PC-3 (cell line): ENCODE results near the gene PSMB7. TPM values are rescaled to one million over a fixed set of nuclear protein-coding genes. Genes with fewer than 3 reads are reported as not detected.

Experiments
- ATAC-seq: fragments of 200-7000 bp; cut with Tn5 transposase; 2 replicates; pipeline ENCODE4 v1.9.1; 2020; ENCODE audit warnings: mild to moderate bottlenecking, moderate library complexity
- BruUV-seq: library from RNA; stranded (reverse); fragments of 400-500 nt; replicated peaks from 2 replicates; lab custom pipeline; 2021; lab: Mats Ljungman, UMichigan
- CTCF ChIA-PET: fragments of 300-600 bp; sonication (Branson Sonifier 250); formaldehyde crosslinking; loops from one replicate; lab custom pipeline; 2022; ENCODE audit warnings: antibody characterized with exemption; lab: Charles Lee
- POLR2A ChIA-PET: fragments of 300-600 bp; sonication (Branson Sonifier 250); formaldehyde crosslinking; loops from one replicate; lab custom pipeline; 2022; ENCODE audit warnings: antibody characterized with exemption; ENCODE audit not compliant: unreplicated experiment; lab: Charles Lee
- DNase-seq: peaks from one replicate; pipeline ENCODE4 v3.0.0-alpha.2; 2015
- H2AFZ ChIP-seq: fragments of 300-600 bp; sonication (generic); 2 replicates; pipeline ENCODE4 v1.6.0; 2016; ENCODE audit warnings: antibody characterized with exemption, low read length
- H3F3A ChIP-seq: fragments of 300-600 bp; sonication (generic); one replicate; pipeline ENCODE4 v1.6.0; 2017; ENCODE audit warnings: antibody characterized with exemption, low read length, control low read depth, mild to moderate bottlenecking; ENCODE audit not compliant: unreplicated experiment
- H3K27ac ChIP-seq: fragments of 300-600 bp; sonication (generic); 2 replicates; pipeline ENCODE4 v1.5.1; 2016; ENCODE audit warnings: mild to moderate bottlenecking, low read length
- H3K27me3 ChIP-seq: fragments of 300-600 bp; sonication (generic); 2 replicates; pipeline ENCODE4 v1.6.1; 2016; ENCODE audit warnings: low read length, mixed read lengths
- H3K36me3 ChIP-seq: fragments of 300-600 bp; sonication (generic); 2 replicates; pipeline ENCODE4 v1.6.1; 2016; ENCODE audit warnings: low read depth, mixed run types, low read length, mixed read lengths
- H3K4me1 ChIP-seq: fragments of 300-600 bp; sonication (generic); 2 replicates; pipeline ENCODE4 v1.5.1; 2016; ENCODE audit warnings: low read length; ENCODE audit not compliant: insufficient read depth
- H3K4me2 ChIP-seq: fragments of 300-600 bp; sonication (generic); 2 replicates; pipeline ENCODE4 v1.6.0; 2016; ENCODE audit warnings: low read length
- H3K4me3 ChIP-seq: fragments of 300-600 bp; sonication (generic); 2 replicates; pipeline ENCODE4 v1.5.1; 2016; ENCODE audit warnings: mild to moderate bottlenecking, low read length, mixed read lengths
- H3K79me2 ChIP-seq: fragments of 300-600 bp; sonication (generic); 2 replicates; pipeline ENCODE4 v1.6.1; 2017; ENCODE audit warnings: low read length, mixed read lengths
- H3K9ac ChIP-seq: fragments of 300-600 bp; sonication (generic); 2 replicates; pipeline ENCODE4 v1.6.0; 2016; ENCODE audit warnings: mild to moderate bottlenecking, low read length
- H3K9me2 ChIP-seq: fragments of 300-600 bp; sonication (generic); replicated peaks from 2 replicates; pipeline ENCODE4 v1.6.1; 2016; ENCODE audit warnings: mixed run types, low read length, mixed read lengths
- H3K9me3 ChIP-seq: fragments of 300-600 bp; sonication (generic); 2 replicates; pipeline ENCODE4 v1.6.1; 2016; ENCODE audit warnings: low read length, mixed read lengths
- H4K20me1 ChIP-seq: fragments of 300-600 bp; sonication (generic); 2 replicates; pipeline ENCODE4 v1.6.1; 2016; ENCODE audit warnings: low read length, mixed read lengths
- EZH2 ChIP-seq: fragments of 300-600 bp; sonication (generic); IDR thresholded peaks from one replicate; pipeline ENCODE4 v1.6.1; 2017; ENCODE audit warnings: antibody characterized with exemption, mild to moderate bottlenecking, low read length; ENCODE audit not compliant: unreplicated experiment
- EZH2phosphoT487 ChIP-seq: fragments of 300-600 bp; sonication (generic); IDR thresholded peaks from 2 replicates; pipeline ENCODE4 v1.6.1; 2018; ENCODE audit warnings: mild to moderate bottlenecking, antibody characterized with exemption, low read length, borderline replicate concordance
- intact Hi-C: fragments of 100-400 bp; cut with micrococcal nuclease; formaldehyde crosslinking; loops from 2 replicates; pipeline ENCODE4 v1.9.0; 2023
- total RNA-seq: library from RNA; depleted of rRNA; stranded (reverse); fragments of >200 nt; gene quantifications from 2 replicates; pipeline ENCODE4 v1.2.3, GENCODE V29; 2014
- TF ChIP-seq, protein P1 (sequence below): fragments of 300-600 bp; sonication (generic); conservative IDR thresholded peaks from 2 replicates; pipeline ENCODE4 v1.5.1; 2017; ENCODE audit warnings: antibody characterized with exemption, low read depth, mild to moderate bottlenecking, low read length

PSMB7 gene
- total RNA-seq, 1 experiment from 2014 or later = 372 TPM

- intact Hi-C loops = loop anchor here (5.0 kb wide), 1 partner anchor 50 kb away; the partner anchor contains the start of gene NEK6
- ATAC-seq (no peak), DNase-seq (no peak)
- ChIA-PET POLR2A (no interaction called here), CTCF (no interaction called here)
- no peak overlapping the region for H3K27ac ChIP-seq
- peaks cover 7% of the 10 kb centered on the region for H3K36me3 ChIP-seq
- no peak overlapping the region for H2AFZ ChIP-seq
- H3K4me3 ChIP-seq = no peak overlapping the region
- BruUV-seq = no TSS peak
- no peak overlapping the region for H3K9ac ChIP-seq
- peaks cover 22% of the 10 kb centered on the region for H3K4me1 ChIP-seq
- H4K20me1 ChIP-seq = no peaks in the 10 kb centered on the region
- H3K79me2 ChIP-seq = peaks cover 14% of the 10 kb centered on the region; the same call in 1 of the 2 replicates
- no peaks in the 10 kb centered on the region for H3K9me2 ChIP-seq
- H3K4me2 ChIP-seq = no peak overlapping the region
- no peaks in the 10 kb centered on the region for H3K27me3 ChIP-seq
- no peaks in the 10 kb centered on the region for H3F3A ChIP-seq
- TF ChIP-seq EZH2 (no peak), EZH2phosphoT487 (no peak)
- TF ChIP-seq, protein P1, sequence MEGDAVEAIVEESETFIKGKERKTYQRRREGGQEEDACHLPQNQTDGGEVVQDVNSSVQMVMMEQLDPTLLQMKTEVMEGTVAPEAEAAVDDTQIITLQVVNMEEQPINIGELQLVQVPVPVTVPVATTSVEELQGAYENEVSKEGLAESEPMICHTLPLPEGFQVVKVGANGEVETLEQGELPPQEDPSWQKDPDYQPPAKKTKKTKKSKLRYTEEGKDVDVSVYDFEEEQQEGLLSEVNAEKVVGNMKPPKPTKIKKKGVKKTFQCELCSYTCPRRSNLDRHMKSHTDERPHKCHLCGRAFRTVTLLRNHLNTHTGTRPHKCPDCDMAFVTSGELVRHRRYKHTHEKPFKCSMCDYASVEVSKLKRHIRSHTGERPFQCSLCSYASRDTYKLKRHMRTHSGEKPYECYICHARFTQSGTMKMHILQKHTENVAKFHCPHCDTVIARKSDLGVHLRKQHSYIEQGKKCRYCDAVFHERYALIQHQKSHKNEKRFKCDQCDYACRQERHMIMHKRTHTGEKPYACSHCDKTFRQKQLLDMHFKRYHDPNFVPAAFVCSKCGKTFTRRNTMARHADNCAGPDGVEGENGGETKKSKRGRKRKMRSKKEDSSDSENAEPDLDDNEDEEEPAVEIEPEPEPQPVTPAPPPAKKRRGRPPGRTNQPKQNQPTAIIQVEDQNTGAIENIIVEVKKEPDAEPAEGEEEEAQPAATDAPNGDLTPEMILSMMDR = no peak
- H3K9me3 ChIP-seq = no peaks in the 10 kb centered on the region
Observed at GRCh38 chr9:124307379-124308030, 107.7 kb downstream of the PSMB7 start.

DNA sequence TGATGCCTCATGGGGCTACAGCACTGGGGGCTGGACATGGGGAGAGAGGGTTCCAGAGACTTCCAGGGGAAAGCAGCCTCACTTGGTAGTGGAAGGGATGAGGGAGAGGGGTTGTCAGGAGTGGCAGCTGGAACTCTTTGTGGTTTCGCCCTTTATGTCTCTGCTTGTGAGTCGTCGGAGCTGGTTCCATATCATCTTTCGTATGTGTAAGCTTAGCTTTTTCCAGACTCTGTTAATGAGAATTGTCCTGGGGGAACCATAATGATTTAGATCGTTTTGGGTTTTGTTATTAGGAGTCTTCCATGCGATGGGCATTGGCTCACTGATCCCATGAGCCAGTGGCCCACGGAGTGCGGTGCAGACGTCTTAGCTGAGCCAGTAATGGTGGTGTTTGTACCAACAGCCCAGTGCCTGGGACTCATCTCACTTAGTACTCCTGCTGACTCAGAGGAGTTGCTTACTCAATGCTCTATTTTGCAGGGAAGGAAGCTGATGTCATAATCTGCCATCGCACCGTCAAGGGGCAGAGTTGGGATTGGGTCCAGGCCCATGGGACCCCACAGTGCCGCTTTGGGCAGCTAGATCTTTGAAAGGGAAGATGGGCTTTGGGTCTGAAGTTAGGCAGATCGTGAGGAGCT is 109.0 kb downstream of the PSMB7 start:
- no peaks in the 10 kb centered on the region for H4K20me1 ChIP-seq
- H2AFZ ChIP-seq = no peak overlapping the region
- ChIA-PET CTCF (no interaction called here), POLR2A (no interaction called here)
- H3K27me3 ChIP-seq = no peaks in the 10 kb centered on the region
- ATAC-seq (peak; percentile 51), DNase-seq (peak; percentile 61)
- no peak overlapping the region for H3K4me3 ChIP-seq
- peaks cover 22% of the 10 kb centered on the region for H3K4me1 ChIP-seq
- H3K4me2 ChIP-seq = peak overlapping the region; percentile 20
- H3K79me2 ChIP-seq = peaks cover 18% of the 10 kb centered on the region; the same call in 1 of the 2 replicates
- H3F3A ChIP-seq = no peaks in the 10 kb centered on the region
- intact Hi-C loops = loop anchor here (5.0 kb wide), 1 partner anchor 49 kb away; the partner anchor contains the start of gene NEK6
- no peak overlapping the region for H3K9ac ChIP-seq
- H3K9me2 ChIP-seq = no peaks in the 10 kb centered on the region
- peak overlapping the region; percentile 63 for H3K27ac ChIP-seq
- H3K9me3 ChIP-seq = no peaks in the 10 kb centered on the region
- BruUV-seq = no TSS peak
- TF ChIP-seq EZH2phosphoT487 (no peak), EZH2 (no peak)
- TF ChIP-seq, protein P1 = no peak
- peaks cover 7% of the 10 kb centered on the region for H3K36me3 ChIP-seq

DNA sequence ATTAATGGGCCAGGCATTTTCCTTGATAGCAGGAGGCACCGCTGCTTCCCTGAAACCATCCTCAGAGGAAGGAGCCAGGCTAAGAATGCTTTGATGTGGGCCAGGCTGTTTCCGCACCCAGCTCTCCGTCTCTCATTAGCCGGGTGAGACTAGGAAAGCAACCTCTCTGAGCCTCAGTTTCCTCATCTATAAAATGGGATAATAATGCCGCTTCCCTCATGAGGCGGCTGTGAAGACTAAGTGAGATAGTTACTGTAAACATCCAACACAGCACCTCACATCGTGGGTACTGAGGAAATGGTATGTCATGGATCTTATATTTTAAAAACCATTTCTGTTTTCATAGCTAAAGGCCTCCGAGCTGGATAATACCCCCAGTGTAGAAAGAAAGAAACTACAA is 111.0 kb downstream of the PSMB7 start:
- Histone ChIP-seq H3K9me2 (no peaks in the 10 kb centered on the region), H3K27me3 (no peaks in the 10 kb centered on the region), H3K9ac (no peak overlapping the region), H3K4me3 (no peak overlapping the region), H3K9me3 (no peaks in the 10 kb centered on the region), H4K20me1 (no peaks in the 10 kb centered on the region), H3K79me2 (peaks cover 18% of the 10 kb centered on the region), H3K27ac (no peak overlapping the region), H3F3A (no peaks in the 10 kb centered on the region), H2AFZ (no peak overlapping the region), H3K4me2 (no peak overlapping the region), H3K4me1 (peaks cover 28% of the 10 kb centered on the region), H3K36me3 (peaks cover 7% of the 10 kb centered on the region)
- ChIA-PET CTCF (no interaction called here), POLR2A (interaction anchor here (0.6 kb wide), 1 partner anchor 186 kb away, joined by 3 read pairs; no protein-coding TSS in a partner anchor)
- no peak for DNase-seq
- ATAC-seq = no peak
- intact Hi-C loops = no loop called here
- BruUV-seq = no TSS peak
- TF ChIP-seq EZH2 (no peak), EZH2phosphoT487 (no peak)
- TF ChIP-seq, protein P1 = no peak
